Activated CD8-positive, alpha-beta T cell treated with anti-CD3 and anti-CD28 coated beads for 36 hours (primary cell): ENCODE data around the gene ARPC5L. TPM values are rescaled to one million over a fixed set of nuclear protein-coding genes. Genes with fewer than 3 reads are reported as not detected.
"Not testable (repeated sequence)": the region's sequence is repeated elsewhere in the genome, so short reads cannot be mapped to it uniquely, and the experiment has no call there.

Source experiments
- ATAC-seq: fragments of 200-7000 bp; cut with Tn5 transposase; one replicate; pipeline ENCODE4 v1.10.0; 2021; ENCODE audit warnings: mild to moderate bottlenecking, moderate library complexity
- CTCF ChIA-PET: fragments of 350-600 bp; sonication (Branson Sonifier 250); formaldehyde crosslinking; loops from one replicate; lab custom pipeline; 2021; ENCODE audit warnings: antibody characterized with exemption; lab: Charles Lee
- POLR2A ChIA-PET: fragments of 350-600 bp; sonication (Branson Sonifier 250); formaldehyde crosslinking; loops from one replicate; lab custom pipeline; 2021; ENCODE audit warnings: antibody characterized with exemption; lab: Charles Lee
- DNase-seq: peaks from one replicate; pipeline ENCODE4 v3.0.0-alpha.2; 2020
- H3K27ac Mint-ChIP-seq: one replicate; pipeline ENCODE4 v1.8.0; 2021; ENCODE audit warnings: mild to moderate bottlenecking, mixed read lengths
- H3K27me3 Mint-ChIP-seq: one replicate; pipeline ENCODE4 v1.8.0; 2021; ENCODE audit warnings: mixed read lengths
- H3K36me3 Mint-ChIP-seq: one replicate; pipeline ENCODE4 v1.8.0; 2021; ENCODE audit warnings: low read depth, mixed read lengths
- H3K4me1 Mint-ChIP-seq: one replicate; pipeline ENCODE4 v1.8.0; 2021; ENCODE audit warnings: low read depth, mixed read lengths
- H3K4me3 Mint-ChIP-seq: one replicate; pipeline ENCODE4 v1.8.0; 2021; ENCODE audit warnings: mild to moderate bottlenecking, moderate library complexity, mixed read lengths
- H3K9me3 Mint-ChIP-seq: one replicate; pipeline ENCODE4 v1.8.0; 2021; ENCODE audit warnings: mixed read lengths
- CTCF ChIP-seq: fragments of 200-600 bp; IDR thresholded peaks from one replicate; pipeline ENCODE4 v1.8.0; 2022; ENCODE audit warnings: antibody characterized with exemption, mild to moderate bottlenecking
- intact Hi-C: fragments of 100-400 bp; cut with micrococcal nuclease; formaldehyde crosslinking; loops from one replicate; pipeline ENCODE4 v1.10.0; 2022
- total RNA-seq, 2 experiments: library from RNA; stranded (reverse); gene quantifications; one replicate each; pipeline ENCODE4 v1.2.3, GENCODE V29; 2021

ARPC5L gene
- total RNA-seq, 2 experiments from 2014 or later = 72.7 to 73.9 TPM

- ATAC-seq (no peak), DNase-seq (no peak)
- ChIA-PET CTCF (interaction anchor here (0.9 to 8.4 kb wide), 2 partner anchors 18 to 61 kb away, joined by 3 to 66 read pairs; partner anchors contain the start of genes NR6A1, OLFML2A and WDR38), POLR2A (no interaction called here)
- H3K4me3 Mint-ChIP-seq = no peak overlapping the region
- peaks cover 21% of the 10 kb centered on the region for H3K27me3 Mint-ChIP-seq
- no peaks in the 10 kb centered on the region for H3K4me1 Mint-ChIP-seq
- no peak for TF ChIP-seq CTCF
- no peaks in the 10 kb centered on the region for H3K36me3 Mint-ChIP-seq
- H3K27ac Mint-ChIP-seq = no peak overlapping the region
- intact Hi-C loops = no loop called here
- H3K9me3 Mint-ChIP-seq = no peaks in the 10 kb centered on the region
Measured at GRCh38 chr9:124835026-124835557, 26.8 kb upstream of the ARPC5L start.

- POLR2A ChIA-PET, ATAC-seq, H3K4me3 Mint-ChIP-seq, H3K27ac Mint-ChIP-seq, intact Hi-C loops, H3K4me1 Mint-ChIP-seq, DNase-seq, H3K36me3 Mint-ChIP-seq, H3K9me3 Mint-ChIP-seq: not testable (repeated sequence)
- peaks cover 17% of the 10 kb centered on the region for H3K27me3 Mint-ChIP-seq
- CTCF ChIA-PET = interaction anchor here (8.0 to 8.4 kb wide), 2 partner anchors 15 to 64 kb away, joined by 57 to 66 read pairs; partner anchors contain the start of genes NR6A1, OLFML2A and WDR38
Measured at GRCh38 chr9:124838132-124838531, 23.8 kb upstream of the ARPC5L start.

- DNase-seq, H3K4me1 Mint-ChIP-seq, H3K9me3 Mint-ChIP-seq, intact Hi-C loops, ATAC-seq, H3K4me3 Mint-ChIP-seq, H3K36me3 Mint-ChIP-seq, H3K27ac Mint-ChIP-seq: not testable (repeated sequence)
- ChIA-PET CTCF (interaction anchor here (8.0 to 8.4 kb wide), 2 partner anchors 15 to 64 kb away, joined by 57 to 66 read pairs; partner anchors contain the start of genes NR6A1, OLFML2A and WDR38), POLR2A (interaction anchor here (1.5 kb wide), 1 partner anchor 17 kb away, joined by 3 read pairs; no protein-coding TSS in a partner anchor)
- peaks cover 17% of the 10 kb centered on the region for H3K27me3 Mint-ChIP-seq
Measured at GRCh38 chr9:124838567-124839275, 23.2 kb upstream of the ARPC5L start.

GRCh38 chr9:124839612-124840299 lies 22.2 kb upstream of the ARPC5L start:
- TF ChIP-seq CTCF = no peak
- ATAC-seq (peak; percentile 62), DNase-seq (no peak)
- ChIA-PET CTCF (interaction anchor here (0.8 to 8.4 kb wide), 14 partner anchors 8 to 132 kb away, joined by 3 to 66 read pairs (median 4); partner anchors contain the start of genes NR6A1, OLFML2A and WDR38), POLR2A (interaction anchor here (1.0 to 1.5 kb wide), 2 partner anchors 10 to 16 kb away, joined by 3 read pairs; no protein-coding TSS in a partner anchor)
- Mint-ChIP-seq H3K27ac (no peak overlapping the region), H3K36me3 (no peaks in the 10 kb centered on the region), H3K4me3 (no peak overlapping the region), H3K4me1 (no peaks in the 10 kb centered on the region), H3K9me3 (no peaks in the 10 kb centered on the region), H3K27me3 (peaks cover 15% of the 10 kb centered on the region)
- intact Hi-C loops = no loop called here

- peaks cover 15% of the 10 kb centered on the region for H3K27me3 Mint-ChIP-seq
- ATAC-seq (no peak), DNase-seq (no peak)
- no peaks in the 10 kb centered on the region for H3K36me3 Mint-ChIP-seq
- intact Hi-C loops = no loop called here
- no peaks in the 10 kb centered on the region for H3K9me3 Mint-ChIP-seq
- CTCF ChIA-PET = interaction anchor here (0.8 to 8.4 kb wide), 15 partner anchors 9 to 133 kb away, joined by 3 to 66 read pairs (median 4); partner anchors contain the start of genes NR6A1, OLFML2A and WDR38
- no peak for TF ChIP-seq CTCF
- H3K4me3 Mint-ChIP-seq = no peak overlapping the region
- no peaks in the 10 kb centered on the region for H3K4me1 Mint-ChIP-seq
- H3K27ac Mint-ChIP-seq = no peak overlapping the region
- POLR2A ChIA-PET = interaction anchor here (1.0 to 1.5 kb wide), 2 partner anchors 10 to 15 kb away, joined by 3 read pairs; no protein-coding TSS in a partner anchor
Measured at GRCh38 chr9:124840300-124840833, 21.6 kb upstream of the ARPC5L start.
